Suprapubic skin (tissue), 4 donors: ENCODE results near the gene TMEM150B.

Experiments used
- POLR2A ChIP-seq, 2 donors: fragments of 450-650 bp; IDR thresholded peaks; one replicate each; pipeline ENCODE4 v1.6.1; 2017; ENCODE audit warnings: antibody characterized with exemption in 2 of 2, mild to moderate bottlenecking in 2 of 2, moderate library complexity in 2 of 2
- POLR2AphosphoS5 ChIP-seq, 3 donors: sonication (generic); formaldehyde crosslinking; IDR thresholded peaks; one replicate each; pipeline ENCODE4 v1.6.1; 2017; ENCODE audit warnings: antibody characterized with exemption in 3 of 3
- TF ChIP-seq, protein P1 (sequence below), 2 donors: fragments of 200-600 bp in 1 of 2; fragments of 450-650 bp in 1 of 2; sonication (generic) in 1 of 2; IDR thresholded peaks; one replicate each; pipeline ENCODE4 v1.5.1; 2016 to 2019; ENCODE audit warnings: antibody characterized with exemption in 2 of 2, mild to moderate bottlenecking in 1 of 2, moderate library complexity in 1 of 2

- TF ChIP-seq, protein P1, sequence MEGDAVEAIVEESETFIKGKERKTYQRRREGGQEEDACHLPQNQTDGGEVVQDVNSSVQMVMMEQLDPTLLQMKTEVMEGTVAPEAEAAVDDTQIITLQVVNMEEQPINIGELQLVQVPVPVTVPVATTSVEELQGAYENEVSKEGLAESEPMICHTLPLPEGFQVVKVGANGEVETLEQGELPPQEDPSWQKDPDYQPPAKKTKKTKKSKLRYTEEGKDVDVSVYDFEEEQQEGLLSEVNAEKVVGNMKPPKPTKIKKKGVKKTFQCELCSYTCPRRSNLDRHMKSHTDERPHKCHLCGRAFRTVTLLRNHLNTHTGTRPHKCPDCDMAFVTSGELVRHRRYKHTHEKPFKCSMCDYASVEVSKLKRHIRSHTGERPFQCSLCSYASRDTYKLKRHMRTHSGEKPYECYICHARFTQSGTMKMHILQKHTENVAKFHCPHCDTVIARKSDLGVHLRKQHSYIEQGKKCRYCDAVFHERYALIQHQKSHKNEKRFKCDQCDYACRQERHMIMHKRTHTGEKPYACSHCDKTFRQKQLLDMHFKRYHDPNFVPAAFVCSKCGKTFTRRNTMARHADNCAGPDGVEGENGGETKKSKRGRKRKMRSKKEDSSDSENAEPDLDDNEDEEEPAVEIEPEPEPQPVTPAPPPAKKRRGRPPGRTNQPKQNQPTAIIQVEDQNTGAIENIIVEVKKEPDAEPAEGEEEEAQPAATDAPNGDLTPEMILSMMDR (IDR thresholded peaks at IDR 0.05): no peak
- no peak for TF ChIP-seq POLR2A (IDR thresholded peaks at IDR 0.05)
- no peak for TF ChIP-seq POLR2AphosphoS5 (IDR thresholded peaks at IDR 0.05)
These were observed 20.2 kb downstream of the TMEM150B start for GRCh38 chr19:55304980-55305379.
